Choroid plexus epithelial cell (primary cell): ENCODE results near the gene PRKCA.

Experiments
- DNase-seq: peaks from one replicate; pipeline ENCODE4 v3.0.0-alpha.2; 2010; ENCODE audit warnings: low read depth
- H3K4me3 ChIP-seq: 2 replicates; pipeline ENCODE4 v1.5.1; 2011; ENCODE audit warnings: low read depth, mild to moderate bottlenecking, control low read depth, low read length, moderate library complexity
- TF ChIP-seq, protein P1 (sequence below): conservative IDR thresholded peaks from 2 replicates; pipeline ENCODE4 v1.5.1; 2011; ENCODE audit warnings: low read depth, mild to moderate bottlenecking, control low read depth, inconsistent platforms, low read length, moderate library complexity

The PRKCA gene

DNA sequence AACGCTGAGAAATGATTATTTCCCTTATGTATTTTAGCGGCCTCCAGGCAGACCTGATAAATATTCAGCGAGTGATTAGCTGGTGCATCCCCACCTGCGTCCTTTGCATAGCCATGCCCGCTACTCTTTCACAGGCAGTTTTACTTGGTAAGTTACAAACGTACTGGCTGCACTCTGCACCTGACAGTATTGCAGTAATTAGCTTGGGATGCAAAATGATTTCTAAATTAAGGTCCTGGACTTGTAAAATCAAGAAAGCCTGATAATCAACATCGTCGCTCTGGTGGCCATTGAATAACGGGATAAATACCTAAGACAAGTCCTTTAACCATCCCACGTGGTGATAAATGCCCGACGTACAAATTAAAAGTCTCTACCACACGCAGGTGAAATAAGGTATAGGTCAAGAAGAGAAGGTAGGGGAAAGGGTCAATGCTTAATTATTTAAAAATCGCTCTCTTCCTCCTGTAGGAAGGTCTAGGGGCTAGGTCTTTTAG lies 998 bp upstream of the PRKCA start:
- DNase-seq: no peak
- TF ChIP-seq, protein P1, sequence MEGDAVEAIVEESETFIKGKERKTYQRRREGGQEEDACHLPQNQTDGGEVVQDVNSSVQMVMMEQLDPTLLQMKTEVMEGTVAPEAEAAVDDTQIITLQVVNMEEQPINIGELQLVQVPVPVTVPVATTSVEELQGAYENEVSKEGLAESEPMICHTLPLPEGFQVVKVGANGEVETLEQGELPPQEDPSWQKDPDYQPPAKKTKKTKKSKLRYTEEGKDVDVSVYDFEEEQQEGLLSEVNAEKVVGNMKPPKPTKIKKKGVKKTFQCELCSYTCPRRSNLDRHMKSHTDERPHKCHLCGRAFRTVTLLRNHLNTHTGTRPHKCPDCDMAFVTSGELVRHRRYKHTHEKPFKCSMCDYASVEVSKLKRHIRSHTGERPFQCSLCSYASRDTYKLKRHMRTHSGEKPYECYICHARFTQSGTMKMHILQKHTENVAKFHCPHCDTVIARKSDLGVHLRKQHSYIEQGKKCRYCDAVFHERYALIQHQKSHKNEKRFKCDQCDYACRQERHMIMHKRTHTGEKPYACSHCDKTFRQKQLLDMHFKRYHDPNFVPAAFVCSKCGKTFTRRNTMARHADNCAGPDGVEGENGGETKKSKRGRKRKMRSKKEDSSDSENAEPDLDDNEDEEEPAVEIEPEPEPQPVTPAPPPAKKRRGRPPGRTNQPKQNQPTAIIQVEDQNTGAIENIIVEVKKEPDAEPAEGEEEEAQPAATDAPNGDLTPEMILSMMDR: no peak
- H3K4me3 ChIP-seq: peak overlapping the region; percentile 82

- TF ChIP-seq, protein P1: no peak
- H3K4me3 ChIP-seq: peak overlapping the region; percentile 82
- DNase-seq: peak; percentile 43
Measured at GRCh38 chr17:66302761-66303626, 581 bp downstream of the PRKCA start.

- TF ChIP-seq, protein P1: peak; percentile 36
- peak; percentile 39 for DNase-seq
- peak overlapping the region; percentile 82 for H3K4me3 ChIP-seq
Measured at GRCh38 chr17:66304304-66305174, 2.1 kb downstream of the PRKCA start.

- peak; percentile 76 for DNase-seq
- TF ChIP-seq, protein P1: no peak
- H3K4me3 ChIP-seq: no peak overlapping the region
Measured at GRCh38 chr17:66306446-66306845, 4.0 kb downstream of the PRKCA start.

DNA sequence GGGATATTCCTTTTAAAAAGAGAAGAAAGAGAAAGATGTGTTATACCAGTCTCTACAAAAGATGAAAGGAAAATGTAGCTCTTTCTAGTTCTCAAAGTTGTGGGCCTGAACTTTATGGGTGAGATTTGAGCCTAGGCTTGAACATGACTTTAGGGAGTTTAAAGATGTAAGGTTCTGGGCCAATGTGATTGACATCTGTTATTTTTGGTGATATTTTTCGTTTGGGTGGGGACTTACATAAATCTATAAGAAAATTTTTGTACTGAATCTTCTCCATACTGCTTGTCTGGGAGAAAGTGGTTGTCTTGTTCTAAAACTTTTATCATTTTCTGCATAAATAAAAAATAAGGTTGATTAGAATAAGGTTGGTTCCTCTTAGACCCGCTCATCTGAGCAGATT lies 4.8 kb downstream of the PRKCA start:
- no peak overlapping the region for H3K4me3 ChIP-seq
- DNase-seq: no peak
- TF ChIP-seq, protein P1: no peak

DNA sequence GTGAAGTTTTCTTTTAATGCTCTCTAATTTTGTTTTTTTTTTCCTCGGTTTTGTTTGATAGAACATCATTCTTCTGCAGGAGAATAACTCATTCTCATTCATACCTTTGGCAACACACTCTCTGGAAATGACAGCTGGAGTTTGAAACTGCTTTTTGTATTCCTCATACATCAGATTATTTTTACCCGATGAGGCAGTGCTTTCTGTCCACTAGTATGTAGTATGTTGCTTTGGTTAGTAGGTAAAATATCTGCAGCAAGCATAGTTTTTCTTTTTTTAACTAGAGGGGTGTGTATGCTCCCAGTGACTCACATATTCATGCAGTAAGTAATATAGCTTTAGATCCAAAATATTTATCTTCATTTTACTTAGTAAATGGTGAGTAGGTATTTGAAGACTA lies 6.4 kb downstream of the PRKCA start:
- TF ChIP-seq, protein P1: no peak

More for the DNA sequence above, 6.4 kb downstream of the PRKCA start:
- no peak for DNase-seq
- H3K4me3 ChIP-seq: no peak overlapping the region
